Measurements from ENCODE around the gene ADAMTSL1. TPM values are rescaled to one million over a fixed set of nuclear protein-coding genes. Genes with fewer than 3 reads are reported as not detected.

ADAMTSL1 gene
- total RNA-seq, 1 experiment from 2014 or later, result not detected

DNA sequence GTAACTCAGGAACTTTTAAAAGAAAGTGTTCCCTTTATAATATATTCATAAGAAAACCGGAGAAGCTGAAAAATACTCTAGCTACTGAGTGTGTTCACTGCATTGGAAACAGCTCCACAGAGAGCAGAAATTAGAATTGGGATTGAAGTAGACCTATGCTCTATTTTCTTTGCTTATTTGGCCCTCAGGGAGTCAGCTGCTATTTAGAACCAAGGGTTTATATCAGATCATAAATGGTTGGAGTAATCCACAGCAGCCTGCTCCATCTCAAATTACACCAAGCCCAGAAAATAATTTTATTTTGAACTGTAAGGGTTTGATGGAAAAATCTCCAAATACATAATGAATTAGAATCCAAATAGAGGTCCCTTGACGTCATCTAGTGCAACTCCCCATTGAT lies 202.6 kb downstream of the ADAMTSL1 start:
- ChIA-PET RAD21 (ENCODE audit: low non-redundant PET in 1 of 2, low total read pairs in 2 of 2, uncharacterized antibody in 2 of 2, unreplicated experiment in 2 of 2) (no interaction called here), POLR2A (no interaction called here), CTCF (no interaction called here)
- Histone ChIP-seq H3K9me2 (ENCODE audit: insufficient read depth) (no peaks in the 10 kb centered on the region), H3K9me3 (ENCODE audit: control insufficient read depth in 1 of 2, insufficient read depth in 1 of 2, low read depth in 1 of 2, low read length in 2 of 2) (no peaks in the 10 kb centered on the region), H3K9ac (ENCODE audit: low read length) (no peak overlapping the region), H3K4me2 (ENCODE audit: low read length) (no peak overlapping the region), H3K79me2 (ENCODE audit: insufficient read depth, low read length) (no peaks in the 10 kb centered on the region), H4K20me1 (ENCODE audit: insufficient read depth) (no peaks in the 10 kb centered on the region), H3K36me3 (ENCODE audit: control insufficient read depth in 1 of 2, insufficient read depth in 2 of 2, low read length in 2 of 2) (no peaks in the 10 kb centered on the region), H3K27ac (ENCODE audit: low read depth, low read length) (no peak overlapping the region), H3K4me1 (ENCODE audit: control insufficient read depth in 1 of 2, insufficient read depth in 2 of 2, low read length in 2 of 2) (no peaks in the 10 kb centered on the region), H3K4me3 (replicated peaks in 1 of 2; ENCODE audit: low read depth in 1 of 2, low read length in 2 of 2) (no peak overlapping the region), H3K27me3 (ENCODE audit: insufficient read depth, low read length) (no peaks in the 10 kb centered on the region), H2AFZ (ENCODE audit: low read depth, low read length, poor library complexity, severe bottlenecking) (no peak overlapping the region)
- no peak for ATAC-seq
- no peak for DNase-seq (ENCODE audit: low read depth, low spot score)
- intact Hi-C loops (cut with micrococcal nuclease), result no loop called here
- BruUV-seq (replicated peaks), result no TSS peak
- TF ChIP-seq CEBPB (IDR thresholded peaks at IDR 0.05; ENCODE audit: low read depth), result no peak

DNA sequence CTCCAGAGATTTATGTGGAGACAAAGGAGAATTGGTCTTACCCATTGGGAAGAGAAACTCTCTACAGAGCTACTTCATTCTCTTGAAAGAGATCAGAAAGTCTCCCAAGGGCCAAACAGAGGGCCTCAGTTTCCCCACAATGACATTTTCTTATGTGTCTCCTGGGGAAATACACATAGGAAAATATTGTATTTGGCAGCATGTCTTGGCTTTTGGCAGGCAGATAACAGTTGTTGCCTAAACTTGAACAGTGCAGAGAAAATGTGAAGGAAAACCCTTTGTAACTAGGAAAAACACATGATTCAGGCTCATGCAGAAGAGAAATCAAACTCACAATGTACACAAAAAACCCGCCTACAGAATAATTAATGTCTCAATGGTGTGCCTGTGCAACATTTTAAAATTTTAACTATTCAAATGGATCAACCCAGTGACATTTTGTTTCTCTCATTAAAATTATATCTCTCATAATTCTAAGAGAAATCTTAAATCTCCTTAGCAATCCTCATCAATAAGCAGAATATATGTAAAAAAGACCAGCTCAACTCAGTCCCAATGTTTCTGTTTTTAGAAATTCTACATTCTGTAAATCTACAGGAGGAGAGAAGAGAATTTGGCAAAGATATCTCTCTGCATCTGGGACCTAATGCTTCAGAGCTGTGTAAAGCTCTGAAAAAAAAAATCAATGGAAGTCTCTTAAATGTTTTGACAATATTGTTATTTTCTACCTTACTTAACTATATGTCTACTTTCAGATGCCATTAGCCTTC lies 205.1 kb downstream of the ADAMTSL1 start:
- RAD21 ChIA-PET (ENCODE audit: low non-redundant PET in 1 of 2, low total read pairs in 2 of 2, uncharacterized antibody in 2 of 2, unreplicated experiment in 2 of 2), result no interaction called here
- Histone ChIP-seq H3K9me2 (ENCODE audit: insufficient read depth) (no peaks in the 10 kb centered on the region), H3K9ac (ENCODE audit: low read length) (no peak overlapping the region), H3K27me3 (ENCODE audit: insufficient read depth, low read length) (no peaks in the 10 kb centered on the region), H3K4me2 (ENCODE audit: low read length) (no peak overlapping the region), H3K4me3 (replicated peaks in 1 of 2; ENCODE audit: low read depth in 1 of 2, low read length in 2 of 2) (no peak overlapping the region), H3K9me3 (ENCODE audit: control insufficient read depth in 1 of 2, insufficient read depth in 1 of 2, low read depth in 1 of 2, low read length in 2 of 2) (no peaks in the 10 kb centered on the region), H4K20me1 (ENCODE audit: insufficient read depth) (no peaks in the 10 kb centered on the region; the same call in 1 of the 2 replicates), H3K4me1 (ENCODE audit: control insufficient read depth in 1 of 2, insufficient read depth in 2 of 2, low read length in 2 of 2) (no peaks in the 10 kb centered on the region), H2AFZ (ENCODE audit: low read depth, low read length, poor library complexity, severe bottlenecking) (no peak overlapping the region), H3K79me2 (ENCODE audit: insufficient read depth, low read length) (no peaks in the 10 kb centered on the region), H3K36me3 (ENCODE audit: control insufficient read depth in 1 of 2, insufficient read depth in 2 of 2, low read length in 2 of 2) (no peaks in the 10 kb centered on the region), H3K27ac (ENCODE audit: low read depth, low read length) (no peak overlapping the region)
- DNase-seq (ENCODE audit: low read depth, low spot score) (no peak), ATAC-seq (no peak)
- CTCF ChIA-PET, result no interaction called here
- BruUV-seq (replicated peaks), result no TSS peak
- TF ChIP-seq POLR2AphosphoS5 (IDR thresholded peaks at IDR 0.05; ENCODE audit: low read depth, low read length) (no peak), ZNF274 (IDR thresholded peaks at IDR 0.05; ENCODE audit: low read depth, low read length) (no peak), CBX3 (IDR thresholded peaks at IDR 0.05; ENCODE audit: low read depth) (no peak), EZH2 (IDR thresholded peaks at IDR 0.05) (no peak), JUND (IDR thresholded peaks at IDR 0.05) (no peak), ELF1 (IDR thresholded peaks at IDR 0.05; ENCODE audit: borderline replicate concordance, low read depth) (no peak), RAD21 (IDR thresholded peaks at IDR 0.05; ENCODE audit: low read depth) (no peak), EZH2phosphoT487 (IDR thresholded peaks at IDR 0.05; ENCODE audit: borderline replicate concordance) (no peak), ZFX (IDR thresholded peaks at IDR 0.05) (no peak), POLR2A (IDR thresholded peaks at IDR 0.05; ENCODE audit: borderline replicate concordance, extremely low read depth, insufficient read depth, insufficient read length) (no peak), CEBPB (IDR thresholded peaks at IDR 0.05; ENCODE audit: low read depth) (no peak)
- TF ChIP-seq, protein P1, sequence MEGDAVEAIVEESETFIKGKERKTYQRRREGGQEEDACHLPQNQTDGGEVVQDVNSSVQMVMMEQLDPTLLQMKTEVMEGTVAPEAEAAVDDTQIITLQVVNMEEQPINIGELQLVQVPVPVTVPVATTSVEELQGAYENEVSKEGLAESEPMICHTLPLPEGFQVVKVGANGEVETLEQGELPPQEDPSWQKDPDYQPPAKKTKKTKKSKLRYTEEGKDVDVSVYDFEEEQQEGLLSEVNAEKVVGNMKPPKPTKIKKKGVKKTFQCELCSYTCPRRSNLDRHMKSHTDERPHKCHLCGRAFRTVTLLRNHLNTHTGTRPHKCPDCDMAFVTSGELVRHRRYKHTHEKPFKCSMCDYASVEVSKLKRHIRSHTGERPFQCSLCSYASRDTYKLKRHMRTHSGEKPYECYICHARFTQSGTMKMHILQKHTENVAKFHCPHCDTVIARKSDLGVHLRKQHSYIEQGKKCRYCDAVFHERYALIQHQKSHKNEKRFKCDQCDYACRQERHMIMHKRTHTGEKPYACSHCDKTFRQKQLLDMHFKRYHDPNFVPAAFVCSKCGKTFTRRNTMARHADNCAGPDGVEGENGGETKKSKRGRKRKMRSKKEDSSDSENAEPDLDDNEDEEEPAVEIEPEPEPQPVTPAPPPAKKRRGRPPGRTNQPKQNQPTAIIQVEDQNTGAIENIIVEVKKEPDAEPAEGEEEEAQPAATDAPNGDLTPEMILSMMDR (IDR thresholded peaks at IDR 0.05 in 2 of 3, conservative IDR thresholded peaks at IDR 0.05 in 1 of 3; ENCODE audit: borderline replicate concordance in 1 of 3, insufficient read depth in 1 of 3, low read depth in 2 of 3, low read length in 2 of 3), result no peak
- TF ChIP-seq, protein P2, sequence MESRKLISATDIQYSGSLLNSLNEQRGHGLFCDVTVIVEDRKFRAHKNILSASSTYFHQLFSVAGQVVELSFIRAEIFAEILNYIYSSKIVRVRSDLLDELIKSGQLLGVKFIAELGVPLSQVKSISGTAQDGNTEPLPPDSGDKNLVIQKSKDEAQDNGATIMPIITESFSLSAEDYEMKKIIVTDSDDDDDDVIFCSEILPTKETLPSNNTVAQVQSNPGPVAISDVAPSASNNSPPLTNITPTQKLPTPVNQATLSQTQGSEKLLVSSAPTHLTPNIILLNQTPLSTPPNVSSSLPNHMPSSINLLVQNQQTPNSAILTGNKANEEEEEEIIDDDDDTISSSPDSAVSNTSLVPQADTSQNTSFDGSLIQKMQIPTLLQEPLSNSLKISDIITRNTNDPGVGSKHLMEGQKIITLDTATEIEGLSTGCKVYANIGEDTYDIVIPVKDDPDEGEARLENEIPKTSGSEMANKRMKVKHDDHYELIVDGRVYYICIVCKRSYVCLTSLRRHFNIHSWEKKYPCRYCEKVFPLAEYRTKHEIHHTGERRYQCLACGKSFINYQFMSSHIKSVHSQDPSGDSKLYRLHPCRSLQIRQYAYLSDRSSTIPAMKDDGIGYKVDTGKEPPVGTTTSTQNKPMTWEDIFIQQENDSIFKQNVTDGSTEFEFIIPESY (IDR thresholded peaks at IDR 0.05; ENCODE audit: extremely low read depth, insufficient replicate concordance, low read length), result no peak
- TF ChIP-seq, protein P3, sequence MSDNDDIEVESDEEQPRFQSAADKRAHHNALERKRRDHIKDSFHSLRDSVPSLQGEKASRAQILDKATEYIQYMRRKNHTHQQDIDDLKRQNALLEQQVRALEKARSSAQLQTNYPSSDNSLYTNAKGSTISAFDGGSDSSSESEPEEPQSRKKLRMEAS (IDR thresholded peaks at IDR 0.05), result no peak
- POLR2A ChIA-PET, result no interaction called here
- intact Hi-C loops (cut with micrococcal nuclease), result no loop called here
